Esophagus squamous epithelium (tissue), 4 donors: ENCODE results near the gene KSR1.
"Not testable (repeated sequence)": the region's sequence is repeated elsewhere in the genome, so short reads cannot be mapped to it uniquely, and the experiment has no call there.

Experiments
- POLR2A ChIP-seq, 4 donors: fragments of 450-650 bp; IDR thresholded peaks; one replicate each; pipeline ENCODE4 v1.6.1; 2017; ENCODE audit warnings: antibody characterized with exemption in 4 of 4, mild to moderate bottlenecking in 4 of 4, moderate library complexity in 3 of 4
- TF ChIP-seq, protein P1 (sequence below), 6 experiments: fragments of 450-650 bp in 4 of 6; fragments of 200-600 bp in 2 of 6; sonication (generic) in 2 of 6; IDR thresholded peaks; one replicate each; pipeline ENCODE4 v1.5.1; 2016 to 2019; ENCODE audit warnings: antibody characterized with exemption in 6 of 6, mild to moderate bottlenecking in 4 of 6, moderate library complexity in 4 of 6

DNA sequence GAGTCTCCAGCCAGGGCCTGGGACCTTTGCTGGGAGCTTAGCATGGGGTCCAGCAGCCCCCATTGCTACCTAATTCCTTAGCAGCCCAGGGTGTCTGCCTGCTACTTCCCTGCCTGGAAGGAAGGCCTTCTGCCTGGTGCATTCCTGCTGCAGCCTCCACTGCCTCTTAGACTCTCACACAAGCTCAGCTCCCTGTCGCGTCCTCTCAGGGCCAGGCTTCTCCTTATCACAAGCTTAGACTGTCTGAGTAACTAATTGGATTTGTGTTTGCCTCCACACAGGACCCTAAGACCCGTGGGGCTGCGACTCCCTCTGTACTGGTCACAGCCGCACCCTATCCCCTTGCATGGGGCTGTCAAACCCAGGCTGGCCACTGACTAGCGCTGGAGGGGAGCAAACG is 181.6 kb downstream of the KSR1 start:
- not testable (repeated sequence) for TF ChIP-seq POLR2A (IDR thresholded peaks at IDR 0.05)
- TF ChIP-seq, protein P1, sequence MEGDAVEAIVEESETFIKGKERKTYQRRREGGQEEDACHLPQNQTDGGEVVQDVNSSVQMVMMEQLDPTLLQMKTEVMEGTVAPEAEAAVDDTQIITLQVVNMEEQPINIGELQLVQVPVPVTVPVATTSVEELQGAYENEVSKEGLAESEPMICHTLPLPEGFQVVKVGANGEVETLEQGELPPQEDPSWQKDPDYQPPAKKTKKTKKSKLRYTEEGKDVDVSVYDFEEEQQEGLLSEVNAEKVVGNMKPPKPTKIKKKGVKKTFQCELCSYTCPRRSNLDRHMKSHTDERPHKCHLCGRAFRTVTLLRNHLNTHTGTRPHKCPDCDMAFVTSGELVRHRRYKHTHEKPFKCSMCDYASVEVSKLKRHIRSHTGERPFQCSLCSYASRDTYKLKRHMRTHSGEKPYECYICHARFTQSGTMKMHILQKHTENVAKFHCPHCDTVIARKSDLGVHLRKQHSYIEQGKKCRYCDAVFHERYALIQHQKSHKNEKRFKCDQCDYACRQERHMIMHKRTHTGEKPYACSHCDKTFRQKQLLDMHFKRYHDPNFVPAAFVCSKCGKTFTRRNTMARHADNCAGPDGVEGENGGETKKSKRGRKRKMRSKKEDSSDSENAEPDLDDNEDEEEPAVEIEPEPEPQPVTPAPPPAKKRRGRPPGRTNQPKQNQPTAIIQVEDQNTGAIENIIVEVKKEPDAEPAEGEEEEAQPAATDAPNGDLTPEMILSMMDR (IDR thresholded peaks at IDR 0.05): not testable (repeated sequence)
